H1 (cell line): ENCODE results near the gene TBC1D7. TPM values are rescaled to one million over a fixed set of nuclear protein-coding genes. Genes with fewer than 3 reads are reported as not detected.

Experiments
- CTCF ChIA-PET: fragments of 300-600 bp; sonication (Branson Sonifier 250); formaldehyde crosslinking; loops from one replicate; lab custom pipeline; 2021; ENCODE audit not compliant: partially characterized antibody; lab: Charles Lee
- POLR2A ChIA-PET: fragments of 300-600 bp; sonication (Branson Sonifier 250); formaldehyde crosslinking; loops from one replicate; lab custom pipeline; 2021; ENCODE audit warnings: inconsistent platforms; ENCODE audit not compliant: partially characterized antibody; lab: Charles Lee
- DNase-seq, 2 experiments: peaks; one replicate each; pipeline versions ENCODE4 v3.0.0 to v3.0.0-alpha.2; 2010 to 2022; ENCODE audit warnings: low spot score in 2 of 2, low read depth in 1 of 2, mixed read lengths in 1 of 2
- FAIRE-seq: peaks from 2 replicates; lab custom pipeline; 2011; peaks lifted over from hg19 to GRCh38; lab: Jason Lieb, UNC
- H2AFZ ChIP-seq: 2 replicates; pipeline ENCODE4 v1.8.1; 2012; ENCODE audit warnings: low read length, inconsistent platforms
- H2AK5ac ChIP-seq: 2 replicates; pipeline ENCODE4 v1.6.1; 2013; ENCODE audit warnings: low read depth, low read length
- H2BK120ac ChIP-seq: replicated peaks from 2 replicates; pipeline ENCODE3; 2013; ENCODE audit warnings: low read depth, low read length, inconsistent platforms
- H2BK12ac ChIP-seq: 2 replicates; pipeline ENCODE4 v1.6.1; 2013; ENCODE audit warnings: low read depth, low read length
- H2BK15ac ChIP-seq: 2 replicates; pipeline ENCODE4 v1.6.1; 2013; ENCODE audit warnings: low read length
- H2BK20ac ChIP-seq: 2 replicates; pipeline ENCODE4 v1.6.1; 2013; ENCODE audit warnings: low read length
- H2BK5ac ChIP-seq: 2 replicates; pipeline ENCODE4 v1.6.1; 2013; ENCODE audit warnings: low read depth, low read length
- H3K14ac ChIP-seq: 2 replicates; pipeline ENCODE4 v1.6.1; 2013; ENCODE audit warnings: inconsistent platforms; ENCODE audit not compliant: insufficient read length
- H3K18ac ChIP-seq: 2 replicates; pipeline ENCODE4 v1.6.1; 2013; ENCODE audit warnings: low read length; ENCODE audit errors: extremely low read depth
- H3K23ac ChIP-seq: 2 replicates; pipeline ENCODE4 v1.6.1; 2013; ENCODE audit warnings: inconsistent platforms; ENCODE audit not compliant: insufficient read length
- H3K23me2 ChIP-seq: 2 replicates; pipeline ENCODE4 v1.6.1; 2013; ENCODE audit warnings: low read depth, low read length
- H3K27ac ChIP-seq: 2 replicates; pipeline ENCODE4 v1.6.1; 2011; ENCODE audit warnings: low read depth, low read length, inconsistent platforms
- H3K27me3 ChIP-seq, 4 experiments: replicated peaks in 1 of 4; 1 replicate in 1 of 4; 2 replicates in 3 of 4; pipeline versions ENCODE4 v1.6.1 to v1.8.1; 2011 to 2013; ENCODE audit warnings: low read length in 3 of 4, mild to moderate bottlenecking in 3 of 4, inconsistent platforms in 2 of 4, mixed read lengths in 2 of 4, moderate library complexity in 1 of 4; ENCODE audit not compliant: control insufficient read depth in 3 of 4, insufficient read depth in 3 of 4; ENCODE audit errors: extremely low read depth in 1 of 4
- H3K36me3 ChIP-seq, 4 experiments: 2 replicates each; pipeline versions ENCODE4 v1.6.1 to v1.8.1; 2011 to 2013; ENCODE audit warnings: mild to moderate bottlenecking in 4 of 4, low read length in 3 of 4, moderate library complexity in 2 of 4, control low read depth in 1 of 4, inconsistent platforms in 1 of 4; ENCODE audit not compliant: insufficient read depth in 4 of 4, control insufficient read depth in 2 of 4
- H3K4ac ChIP-seq: replicated peaks from 2 replicates; pipeline ENCODE3; 2013; ENCODE audit warnings: low read length, low read depth, mixed read lengths, inconsistent platforms; ENCODE audit not compliant: insufficient read length
- H3K4me1 ChIP-seq, 4 experiments: replicated peaks in 1 of 4; 1 replicate in 1 of 4; 2 replicates in 3 of 4; pipeline versions ENCODE4 v1.6.1 to v1.8.1; 2011 to 2013; ENCODE audit warnings: low read length in 3 of 4, inconsistent platforms in 2 of 4, mixed read lengths in 1 of 4; ENCODE audit not compliant: insufficient read depth in 4 of 4, control insufficient read depth in 3 of 4
- H3K4me2 ChIP-seq, 2 experiments: 2 replicates each; pipeline versions ENCODE4 v1.6.1 to v1.8.1; 2011 to 2013; ENCODE audit warnings: low read depth in 2 of 2, low read length in 2 of 2, control low read depth in 1 of 2, inconsistent platforms in 1 of 2, mild to moderate bottlenecking in 1 of 2; ENCODE audit not compliant: insufficient read depth in 1 of 2
- H3K4me3 ChIP-seq, 4 experiments: fragments of 200-600, 300-600 bp in 1 of 4; sonication (generic), shearing (Covaris generic), sonication (Bioruptor Twin) in 1 of 4; 2 replicates each; pipeline versions ENCODE4 v1.5.1 to v1.8.1; 2011 to 2016; ENCODE audit warnings: low read length in 4 of 4, low read depth in 3 of 4, control low read depth in 2 of 4, inconsistent platforms in 2 of 4, mild to moderate bottlenecking in 2 of 4, mixed read lengths in 1 of 4, moderate library complexity in 1 of 4; ENCODE audit not compliant: insufficient read depth in 2 of 4; ENCODE audit errors: extremely low read depth in 1 of 4
- H3K56ac ChIP-seq: replicated peaks from 2 replicates; pipeline ENCODE3; 2013; ENCODE audit warnings: low read depth, mild to moderate bottlenecking, mixed read lengths, low read length, inconsistent platforms; ENCODE audit not compliant: insufficient read length
- H3K79me1 ChIP-seq: 2 replicates; pipeline ENCODE4 v1.6.1; 2013; ENCODE audit warnings: low read depth, low read length, control low read depth
- H3K79me2 ChIP-seq, 2 experiments: 2 replicates each; pipeline versions ENCODE4 v1.6.1 to v1.8.1; 2012 to 2013; ENCODE audit warnings: low read length in 2 of 2, mild to moderate bottlenecking in 2 of 2, inconsistent platforms in 1 of 2; ENCODE audit not compliant: insufficient read depth in 2 of 2, control insufficient read depth in 1 of 2
- H3K9ac ChIP-seq, 4 experiments: replicated peaks in 1 of 4; 1 replicate in 1 of 4; 2 replicates in 3 of 4; pipeline versions ENCODE4 v1.6.1 to v1.8.1; 2011 to 2013; ENCODE audit warnings: low read depth in 3 of 4, low read length in 3 of 4, control low read depth in 2 of 4, mild to moderate bottlenecking in 2 of 4, moderate library complexity in 2 of 4, inconsistent platforms in 1 of 4; ENCODE audit errors: extremely low read depth in 1 of 4
- H3K9me3 ChIP-seq, 2 experiments: 2 replicates each; pipeline versions ENCODE4 v1.6.1 to v1.8.1; 2012 to 2013; ENCODE audit warnings: mild to moderate bottlenecking in 2 of 2, moderate library complexity in 2 of 2, control low read depth in 1 of 2, inconsistent platforms in 1 of 2, low read depth in 1 of 2, low read length in 1 of 2, mixed read lengths in 1 of 2; ENCODE audit not compliant: insufficient read depth in 2 of 2
- H4K20me1 ChIP-seq, 2 experiments: replicated peaks in 1 of 2; 2 replicates each; pipeline versions ENCODE3 to v1.8.1; 2011 to 2013; ENCODE audit warnings: inconsistent platforms in 2 of 2, low read length in 2 of 2, mild to moderate bottlenecking in 1 of 2; ENCODE audit not compliant: insufficient read depth in 2 of 2, control insufficient read depth in 1 of 2
- H4K5ac ChIP-seq: 2 replicates; pipeline ENCODE4 v1.6.1; 2013; ENCODE audit warnings: low read length, low read depth, mixed read lengths, inconsistent platforms; ENCODE audit not compliant: insufficient read length
- H4K8ac ChIP-seq: 2 replicates; pipeline ENCODE4 v1.8.0; 2013; ENCODE audit warnings: mild to moderate bottlenecking, moderate library complexity, low read length, inconsistent platforms; ENCODE audit not compliant: insufficient read depth; ENCODE audit errors: extremely low read depth
- H4K91ac ChIP-seq: replicated peaks from 2 replicates; pipeline ENCODE3; 2013; ENCODE audit warnings: low read length, mixed read lengths, inconsistent platforms; ENCODE audit not compliant: insufficient read length
- CBX8 ChIP-seq: fragments of 300-800, 300-1000 bp; sonication (generic); IDR thresholded peaks from 2 replicates; pipeline ENCODE4 v1.7.1; 2016; ENCODE audit warnings: low read depth, low read length, borderline replicate concordance
- GTF2F1 ChIP-seq: IDR thresholded peaks from 2 replicates; pipeline ENCODE4 v1.6.1; 2012; ENCODE audit warnings: low read depth, low read length, improper control_type of control experiment, borderline replicate concordance
- HDAC6 ChIP-seq: IDR thresholded peaks from one replicate; pipeline ENCODE4 v1.7.1; 2012; ENCODE audit warnings: low read depth, mild to moderate bottlenecking, inconsistent platforms, low read length, moderate library complexity
- MAFK ChIP-seq: IDR thresholded peaks from 2 replicates; pipeline ENCODE4 v1.6.1; 2012; ENCODE audit warnings: low read depth, mild to moderate bottlenecking, improper control_type of control experiment, low read length
- POLR2AphosphoS5 ChIP-seq: IDR thresholded peaks from 2 replicates; pipeline ENCODE4 v1.6.1; 2011; ENCODE audit warnings: low read depth, low read length
- RAD21 ChIP-seq, 2 experiments: IDR thresholded peaks in 1 of 2; conservative IDR thresholded peaks in 1 of 2; 2 replicates each; pipeline ENCODE4 v1.6.1; 2011; ENCODE audit warnings: low read depth in 2 of 2, low read length in 2 of 2, improper control_type of control experiment in 1 of 2, inconsistent platforms in 1 of 2, mild to moderate bottlenecking in 1 of 2, moderate library complexity in 1 of 2
- RFX5 ChIP-seq: IDR thresholded peaks from 2 replicates; pipeline ENCODE4 v1.6.1; 2011; ENCODE audit warnings: low read depth, low read length, improper control_type of control experiment, borderline replicate concordance
- TAF1 ChIP-seq: IDR thresholded peaks from 2 replicates; pipeline ENCODE4 v1.6.1; 2011; ENCODE audit warnings: mild to moderate bottlenecking, low read depth, low read length
- TCF12 ChIP-seq: IDR thresholded peaks from 2 replicates; pipeline ENCODE4 v1.6.1; 2011; ENCODE audit warnings: low read depth, mild to moderate bottlenecking, low read length
- TEAD4 ChIP-seq: IDR thresholded peaks from 2 replicates; pipeline ENCODE4 v1.6.1; 2012; ENCODE audit warnings: low read depth, low read length, inconsistent platforms, mixed read lengths
- ZNF274 ChIP-seq: IDR thresholded peaks from 2 replicates; pipeline ENCODE4 v1.7.0; 2012; ENCODE audit warnings: low read length, borderline replicate concordance; ENCODE audit errors: extremely low read depth
- WGBS, 2 experiments: shearing (Covaris generic) in 1 of 2; methylation state at CpG; one replicate each; pipeline versions ENCODE4 v1.1.6 to v1.1.7; 2013 to 2015; ENCODE audit warnings: low lambda C conversion rate in 2 of 2, mixed read lengths in 2 of 2, inconsistent platforms in 1 of 2, low coverage in 1 of 2, missing lambda C conversion rate in 1 of 2; ENCODE audit not compliant: insufficient replicate concordance in 2 of 2, insufficient coverage in 1 of 2, insufficient read length in 1 of 2; ENCODE audit errors: extremely low coverage in 1 of 2, missing lambda C conversion rate in 1 of 2; 5-methylcytosine and 5-hydroxymethylcytosine counted together
- polyA plus RNA-seq, 7 experiments: library from polyadenylated mRNA; depleted of rRNA in 3 of 7; stranded (reverse) in 5 of 7; unstranded in 2 of 7; fragments of >200 nt in 5 of 7; fragments of 200-250 nt in 2 of 7; gene quantifications; 1 replicate in 5 of 7; 2 replicates in 1 of 7; 4 replicates in 1 of 7; pipeline versions ENCODE4 v1.2.1 to v1.2.3, GENCODE V29; 2011 to 2013; ENCODE audit warnings: missing spikeins in 2 of 7, mixed read lengths in 2 of 7
- total RNA-seq: library from RNA; stranded (reverse); fragmentation: NEBNext Ultra II Directional; extraction: Animal tissue kit (Norgen Biotek cat#: 25700); gene quantifications from 2 replicates; pipeline ENCODE4 v1.2.1, GENCODE V29; 2021
- TF ChIP-seq, protein P1 (sequence below): IDR thresholded peaks from 2 replicates; pipeline ENCODE4 v1.6.1; 2011; ENCODE audit warnings: low read depth, mild to moderate bottlenecking, low read length; ENCODE audit not compliant: insufficient read depth
- TF ChIP-seq, protein P2 (sequence below): IDR thresholded peaks from 2 replicates; pipeline ENCODE4 v1.6.1; 2011; ENCODE audit warnings: low read length, improper control_type of control experiment

TBC1D7 gene
- total and polyA plus RNA-seq, 2 of the 8 experiments (the other 6 are each of a cell fraction or from before 2014, with no cell fraction given) = 46.1 to 55.2 TPM

DNA sequence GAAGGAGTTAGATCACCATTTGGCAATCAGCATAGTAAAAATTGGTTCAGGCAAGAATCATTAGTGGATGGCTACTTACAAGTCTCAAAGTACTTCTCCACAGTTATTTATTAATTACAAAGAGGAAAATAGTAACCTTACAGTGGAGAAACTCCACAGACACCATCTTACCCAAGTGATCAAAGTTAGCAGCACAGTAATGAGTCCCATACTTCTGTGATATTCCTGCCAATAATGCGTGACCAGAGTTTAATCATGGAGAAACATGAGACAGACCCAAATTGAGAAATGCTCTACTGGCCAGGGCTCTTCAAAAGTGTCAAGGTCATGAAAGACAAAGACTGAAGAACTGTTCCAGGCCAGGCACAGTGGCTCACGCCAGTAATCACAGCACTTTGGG lies 9.5 kb downstream of the TBC1D7 start:
- Histone ChIP-seq H3K9ac (no peak overlapping the region), H2AK5ac (no peak overlapping the region), H3K36me3 (peaks cover 24 to 88% (median 67%) of the 10 kb centered on the region in 4 experiments)
- TF ChIP-seq POLR2AphosphoS5 = no peak
- no peak for TF ChIP-seq RFX5
- TF ChIP-seq, protein P1, sequence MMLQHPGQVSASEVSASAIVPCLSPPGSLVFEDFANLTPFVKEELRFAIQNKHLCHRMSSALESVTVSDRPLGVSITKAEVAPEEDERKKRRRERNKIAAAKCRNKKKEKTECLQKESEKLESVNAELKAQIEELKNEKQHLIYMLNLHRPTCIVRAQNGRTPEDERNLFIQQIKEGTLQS = no peak
- TF ChIP-seq, protein P2, sequence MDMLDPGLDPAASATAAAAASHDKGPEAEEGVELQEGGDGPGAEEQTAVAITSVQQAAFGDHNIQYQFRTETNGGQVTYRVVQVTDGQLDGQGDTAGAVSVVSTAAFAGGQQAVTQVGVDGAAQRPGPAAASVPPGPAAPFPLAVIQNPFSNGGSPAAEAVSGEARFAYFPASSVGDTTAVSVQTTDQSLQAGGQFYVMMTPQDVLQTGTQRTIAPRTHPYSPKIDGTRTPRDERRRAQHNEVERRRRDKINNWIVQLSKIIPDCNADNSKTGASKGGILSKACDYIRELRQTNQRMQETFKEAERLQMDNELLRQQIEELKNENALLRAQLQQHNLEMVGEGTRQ = no peak
- TF ChIP-seq CBX8 = no peak
- no peak for TF ChIP-seq TAF1
- TF ChIP-seq TCF12 = no peak
- no peak for TF ChIP-seq TEAD4
- TF ChIP-seq RAD21 (IDR thresholded peaks at IDR 0.05 in 1 of 2, conservative IDR thresholded peaks at IDR 0.05 in 1 of 2; ENCODE audit: low read depth in 2 of 2, low read length in 2 of 2) = no peak
- TF ChIP-seq GTF2F1 = no peak
- no peak for TF ChIP-seq HDAC6
- no peak for TF ChIP-seq MAFK
- no peak for TF ChIP-seq ZNF274

More for the DNA sequence above, 9.5 kb downstream of the TBC1D7 start:
- no peaks in the 10 kb centered on the region for H4K20me1 ChIP-seq
- H3K4me1 ChIP-seq = no peaks in the 10 kb centered on the region
- no peaks in the 10 kb centered on the region for H3K79me2 ChIP-seq
- no peaks in the 10 kb centered on the region for H3K23me2 ChIP-seq
- no peak overlapping the region for H4K91ac ChIP-seq
- no peaks in the 10 kb centered on the region for H3K27me3 ChIP-seq
- 89% methylated on average over 2 of the region's 2 CpGs; no CpG with 5 or more reads in 1 of the 2 experiments for WGBS, 2 experiments
- DNase-seq (no peak), FAIRE-seq (no peak)
- no peak overlapping the region for H2BK120ac ChIP-seq
- H3K4me3 ChIP-seq = no peak overlapping the region
- no peak overlapping the region for H4K8ac ChIP-seq
- H2BK15ac ChIP-seq = no peak overlapping the region
- no peak overlapping the region for H3K23ac ChIP-seq
- no peak overlapping the region for H2BK20ac ChIP-seq
- POLR2A ChIA-PET = no interaction called here
- H3K14ac ChIP-seq = no peak overlapping the region
- H3K4me2 ChIP-seq = no peak overlapping the region
- no peak overlapping the region for H2BK12ac ChIP-seq
- CTCF ChIA-PET = no interaction called here
- no peak overlapping the region for H3K56ac ChIP-seq
- no peaks in the 10 kb centered on the region for H3K79me1 ChIP-seq
- H3K27ac ChIP-seq = no peak overlapping the region
- H3K18ac ChIP-seq = no peak overlapping the region
- H4K5ac ChIP-seq = no peak overlapping the region
- H2BK5ac ChIP-seq = no peak overlapping the region
- H3K4ac ChIP-seq = no peak overlapping the region
- H3K9me3 ChIP-seq = no peaks in the 10 kb centered on the region
- H2AFZ ChIP-seq = no peak overlapping the region
